ENCODE measurements around the gene WDR35. TPM values are rescaled to one million over a fixed set of nuclear protein-coding genes. Genes with fewer than 3 reads are reported as not detected.

The WDR35 gene
- total and polyA plus RNA-seq, 2 of the 4 experiments (the other 2 are of a cell fraction), result 3.4 to 8.1 TPM

DNA sequence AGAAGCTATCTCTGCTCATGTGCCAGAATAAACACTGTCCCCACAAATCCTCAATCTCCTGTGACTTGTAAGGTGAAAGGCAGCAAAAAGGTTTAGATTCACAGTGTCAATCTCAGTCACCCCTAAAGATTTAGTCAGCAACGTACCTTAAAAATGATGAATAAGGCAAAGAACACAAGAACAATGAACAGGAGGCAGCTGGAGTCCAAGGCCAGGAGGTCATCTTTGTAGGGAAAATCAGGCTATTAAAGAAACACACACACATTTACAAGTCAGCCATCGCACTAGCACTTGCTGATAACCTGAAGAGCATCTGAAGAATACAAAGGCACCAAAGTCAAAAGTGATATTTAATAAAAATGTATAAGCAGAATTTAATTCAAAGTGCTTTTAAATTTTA, 44.9 kb upstream of the WDR35 start:
- dilution Hi-C loops (cut with HindIII; ENCODE audit: low sequenced_read_pairs, unreplicated experiment) (no loop called here), in situ Hi-C loops (cut with MboI; ENCODE audit: low sequenced_read_pairs) (no loop called here), intact Hi-C loops (cut with micrococcal nuclease) (loop anchor here (5.0 kb wide), 1 partner anchor 57 kb away; no protein-coding TSS in a partner anchor)
- H3K14ac ChIP-seq (replicated peaks; ENCODE audit: low read depth, low read length), result no peak overlapping the region
- H3K23ac ChIP-seq (ENCODE audit: low read depth, low read length), result no peak overlapping the region
- peaks cover 2% of the 10 kb centered on the region; the same call in 1 of the 2 replicates for H3K9me1 ChIP-seq (ENCODE audit: insufficient read depth, low read length)
- H4K5ac ChIP-seq (ENCODE audit: low read depth, low read length), result no peak overlapping the region
- no peak overlapping the region for H2BK5ac ChIP-seq (ENCODE audit: low read depth, low read length, poor library complexity, severe bottlenecking)
- CTCF ChIA-PET, result interaction anchor here (1.2 kb wide), 1 partner anchor 20 kb away, joined by 3 read pairs; no protein-coding TSS in a partner anchor
- H3K9me3 ChIP-seq (ENCODE audit: control insufficient read depth, insufficient read depth, low read length), result no peaks in the 10 kb centered on the region
- no peak overlapping the region for H2AK9ac ChIP-seq (replicated peaks; ENCODE audit: low read depth, low read length, poor library complexity)
- no peak overlapping the region for H3K56ac ChIP-seq (ENCODE audit: extremely low read depth, insufficient read depth, low read length)
- H2AK5ac ChIP-seq (ENCODE audit: low read depth, low read length), result no peak overlapping the region
- no peaks in the 10 kb centered on the region for H3K27me3 ChIP-seq (ENCODE audit: control insufficient read depth, insufficient read depth, low read length)
- H3K36me3 ChIP-seq (ENCODE audit: control insufficient read depth, insufficient read depth, low read length), result peaks cover 63% of the 10 kb centered on the region
- H3K4me3 ChIP-seq (ENCODE audit: insufficient read depth, low read depth, low read length), result no peak overlapping the region
- no peak overlapping the region for H3K27ac ChIP-seq (ENCODE audit: insufficient read depth, low read length)
- H3K4me1 ChIP-seq (ENCODE audit: control insufficient read depth, insufficient read depth, low read length), result 0 out of 2 replicates have a peak, but pooled peaks cover 1% of the 10 kb centered on the region
- H3K79me1 ChIP-seq (ENCODE audit: low read depth in 1 of 2, low read length in 2 of 2), result peaks cover 40 to 52% of the 10 kb centered on the region in 2 experiments
- no peak overlapping the region for H3K9ac ChIP-seq (ENCODE audit: low read depth, low read length)
- H2AFZ ChIP-seq (replicated peaks; ENCODE audit: low read length, poor library complexity), result no peak overlapping the region
- ATAC-seq (ENCODE audit: low read depth), result no peak
- H2BK120ac ChIP-seq (ENCODE audit: low read depth, low read length), result no peak overlapping the region
- POLR2A ChIA-PET (ENCODE audit: unreplicated experiment), result no interaction called here
- H3K4me2 ChIP-seq (ENCODE audit: low read depth, low read length), result no peak overlapping the region
- H4K91ac ChIP-seq (ENCODE audit: insufficient read depth, low read depth, low read length), result no peak overlapping the region
- no TSS peak for BruUV-seq (replicated peaks)
- TF ChIP-seq RFX5 (IDR thresholded peaks at IDR 0.05; ENCODE audit: low read depth, low read length), result no peak
- TF ChIP-seq CEBPB (IDR thresholded peaks at IDR 0.05; ENCODE audit: low read depth, low read length), result no peak
- TF ChIP-seq MAFK (IDR thresholded peaks at IDR 0.05; ENCODE audit: low read depth, low read length), result no peak
- no peak for TF ChIP-seq FOS (IDR thresholded peaks at IDR 0.05; ENCODE audit: low read depth, low read length)
- TF ChIP-seq NFE2L2 (IDR thresholded peaks at IDR 0.05; ENCODE audit: low read depth, low read length), result no peak
- no peak for TF ChIP-seq POLR2A (IDR thresholded peaks at IDR 0.05; ENCODE audit: low read depth, low read length)
- no peak for TF ChIP-seq RCOR1 (IDR thresholded peaks at IDR 0.05; ENCODE audit: insufficient replicate concordance, low read length)
- TF ChIP-seq, protein P1, sequence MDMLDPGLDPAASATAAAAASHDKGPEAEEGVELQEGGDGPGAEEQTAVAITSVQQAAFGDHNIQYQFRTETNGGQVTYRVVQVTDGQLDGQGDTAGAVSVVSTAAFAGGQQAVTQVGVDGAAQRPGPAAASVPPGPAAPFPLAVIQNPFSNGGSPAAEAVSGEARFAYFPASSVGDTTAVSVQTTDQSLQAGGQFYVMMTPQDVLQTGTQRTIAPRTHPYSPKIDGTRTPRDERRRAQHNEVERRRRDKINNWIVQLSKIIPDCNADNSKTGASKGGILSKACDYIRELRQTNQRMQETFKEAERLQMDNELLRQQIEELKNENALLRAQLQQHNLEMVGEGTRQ (IDR thresholded peaks at IDR 0.05; ENCODE audit: low read depth, low read length), result no peak
- TF ChIP-seq SMC3 (IDR thresholded peaks at IDR 0.05; ENCODE audit: low read depth, low read length), result no peak
- H3K4ac ChIP-seq (ENCODE audit: low read depth, low read length), result no peak overlapping the region
- H3K18ac ChIP-seq (ENCODE audit: low read depth, low read length), result no peak overlapping the region
- DNase-seq, result no peak
- no peak overlapping the region for H2BK15ac ChIP-seq (ENCODE audit: low read depth, low read length)
- no peak overlapping the region for H4K8ac ChIP-seq (ENCODE audit: low read depth in 2 of 2, low read length in 2 of 2)
- H2BK20ac ChIP-seq (ENCODE audit: low read depth, low read length), result no peak overlapping the region
- peaks cover 31% of the 10 kb centered on the region; the same call in 1 of the 2 replicates for H4K20me1 ChIP-seq (ENCODE audit: insufficient read depth, low read length)
- 80% methylated on average over 1 of the region's 2 CpGs; no CpG with 5 or more reads in 1 of the 2 experiments for WGBS, 2 experiments (ENCODE audit: extremely low coverage in 2 of 2, insufficient read length in 1 of 2)
